Stimulated activated naive B cell treated with anti-CD40 and anti-IgM and Interleukin-4, amounts not matched to agents 10 μg/mL and 1 μg/mL and 100 μg/mL, for 72 hours (primary cell): Measurements from ENCODE around the gene PIWIL4.

Experiments
- ATAC-seq, 2 donors: fragments of 150-1000 bp; cut with Tn5 transposase; replicated peaks; 2 replicates each; pipeline ENCODE4 v1.10.0; 2021; ENCODE audit warnings: moderate library complexity in 1 of 2
- DNase-seq: peaks from one replicate; pipeline ENCODE4 v3.0.0; 2021
- H3K27ac Mint-ChIP-seq: one replicate; pipeline ENCODE4 v1.8.0; 2022; ENCODE audit warnings: mild to moderate bottlenecking, mixed read lengths
- H3K27me3 Mint-ChIP-seq, 2 donors: one replicate each; pipeline ENCODE4 v1.8.0; 2022; ENCODE audit warnings: mixed read lengths in 2 of 2
- H3K36me3 Mint-ChIP-seq, 2 donors: one replicate each; pipeline ENCODE4 v1.8.0; 2022; ENCODE audit warnings: mixed read lengths in 2 of 2, mild to moderate bottlenecking in 1 of 2
- H3K4me1 Mint-ChIP-seq, 2 donors: one replicate each; pipeline ENCODE4 v1.8.0; 2022; ENCODE audit warnings: mixed read lengths in 2 of 2, mild to moderate bottlenecking in 1 of 2
- H3K4me3 Mint-ChIP-seq, 2 donors: one replicate each; pipeline ENCODE4 v1.8.0; 2022; ENCODE audit warnings: mild to moderate bottlenecking in 2 of 2, mixed read lengths in 2 of 2, moderate library complexity in 1 of 2
- H3K9me3 Mint-ChIP-seq, 2 donors: one replicate each; pipeline ENCODE4 v1.8.0; 2022; ENCODE audit warnings: mixed read lengths in 2 of 2, mild to moderate bottlenecking in 1 of 2

The PIWIL4 gene

DNA sequence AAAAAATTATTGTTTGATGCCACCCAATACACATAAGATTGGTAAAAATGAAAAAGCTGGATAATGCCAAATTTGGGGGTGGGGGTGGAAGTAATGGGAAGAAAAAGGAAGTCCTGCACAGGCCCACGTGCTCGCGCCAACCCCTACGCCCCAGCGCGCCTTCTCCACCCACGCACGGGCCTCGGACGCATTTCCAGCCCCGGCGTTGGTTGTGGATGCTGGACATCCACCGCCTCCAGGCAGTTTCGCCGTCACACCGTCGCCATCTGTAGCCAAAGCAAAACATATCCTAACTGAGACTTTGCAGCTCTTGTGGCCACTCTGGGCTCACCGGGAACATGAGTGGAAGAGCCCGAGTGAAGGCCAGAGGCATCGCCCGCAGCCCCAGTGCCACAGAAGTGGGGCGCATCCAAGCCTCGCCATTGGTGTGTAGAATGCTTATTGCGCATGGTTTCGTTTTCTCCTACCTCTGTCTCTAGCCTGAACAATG lies at the start of gene PIWIL4:
Gene PIWIL4, plus strand, starts transcription at position 188 of the 490 bp plus-strand sequence. Its CDS starts 151 bp downstream, at position 339.
- ATAC-seq: no peak
- no peak within 1 kb of the TSS for H3K4me3 Mint-ChIP-seq
- H3K4me1 Mint-ChIP-seq: no peaks in the 10 kb centered on the region
- DNase-seq: no peak
- no peaks in the 10 kb centered on the region for H3K9me3 Mint-ChIP-seq
- H3K27ac Mint-ChIP-seq: no peak within 1 kb of the TSS
- no peaks in the 10 kb centered on the region for H3K27me3 Mint-ChIP-seq
- no peaks in the 10 kb centered on the region for H3K36me3 Mint-ChIP-seq

DNA sequence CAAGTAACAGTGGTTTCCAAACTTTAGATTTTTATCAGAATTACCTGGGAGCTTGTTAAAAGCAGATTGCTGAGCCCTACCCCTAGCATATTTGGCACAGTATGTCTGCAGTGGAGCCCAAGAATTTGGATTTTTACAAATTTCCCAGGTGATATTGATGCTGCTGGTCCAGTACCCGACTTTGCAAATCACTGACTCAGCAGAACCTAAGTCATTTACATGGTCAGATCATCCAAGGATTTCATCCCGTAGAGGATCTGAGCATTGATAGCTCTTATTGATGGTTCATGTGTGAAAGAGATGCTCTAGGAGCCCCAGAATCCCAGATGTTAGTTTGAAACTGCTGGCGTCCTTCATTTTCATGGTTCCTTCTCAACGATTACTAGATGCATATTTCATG lies 48.9 kb upstream of the PIWIL4 start:
- Mint-ChIP-seq H3K36me3 (no peaks in the 10 kb centered on the region), H3K9me3 (no peaks in the 10 kb centered on the region), H3K27ac (no peak overlapping the region), H3K4me1 (no peaks in the 10 kb centered on the region), H3K4me3 (no peak overlapping the region), H3K27me3 (peaks cover 13 to 20% of the 10 kb centered on the region in 2 donors)
- DNase-seq: no peak
- no peak for ATAC-seq

DNA sequence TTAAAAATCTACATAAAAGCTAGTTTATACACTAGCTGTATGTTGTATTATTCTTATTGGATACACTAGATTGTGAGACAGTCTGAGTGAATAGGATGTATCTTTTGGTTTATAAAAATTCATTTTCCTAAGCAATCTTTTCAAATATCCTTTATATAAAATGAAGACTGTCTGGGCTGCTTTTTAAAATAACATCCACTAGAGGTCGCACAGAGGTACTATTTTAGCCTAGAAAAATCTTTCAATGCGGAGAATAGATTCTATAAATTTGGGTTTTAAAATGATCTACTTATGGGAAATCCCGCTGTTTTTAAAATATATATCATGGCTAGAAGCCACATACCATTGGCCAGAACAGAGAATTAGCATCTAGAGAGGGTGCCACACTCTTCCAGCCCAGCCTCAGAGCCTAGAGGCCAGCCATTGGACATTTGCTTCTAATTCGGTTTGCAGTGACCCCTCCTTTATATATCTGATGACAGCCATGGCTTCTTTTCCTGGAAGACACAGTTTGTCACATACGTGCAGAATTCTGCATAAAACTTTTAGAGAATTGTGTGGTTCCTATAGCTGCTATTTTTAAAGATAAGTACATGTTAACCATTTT lies 47.6 kb upstream of the PIWIL4 start:
- no peak for DNase-seq
- no peak for ATAC-seq
- H3K36me3 Mint-ChIP-seq: no peaks in the 10 kb centered on the region

DNA sequence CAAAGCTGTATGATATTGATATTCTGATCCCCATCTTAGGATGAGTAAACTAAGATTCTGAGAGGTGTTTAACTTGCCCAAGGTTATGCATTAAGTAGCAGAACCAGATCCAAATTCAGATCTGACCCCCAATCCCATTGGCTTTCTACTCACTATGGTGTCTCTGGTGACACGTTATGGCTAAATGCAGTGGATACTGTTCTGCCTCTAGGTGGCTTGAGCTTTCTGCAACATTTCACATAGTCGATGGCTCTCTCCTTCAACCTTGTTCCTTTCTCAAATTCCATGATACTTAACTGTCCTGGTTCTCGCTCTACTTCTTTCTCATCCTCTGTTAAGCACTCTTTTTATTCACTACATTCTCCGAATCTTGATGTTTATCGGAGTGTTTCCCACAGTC lies 45.5 kb upstream of the PIWIL4 start:
- ATAC-seq: peak; percentile 39 to 53
- no peak for DNase-seq
- Mint-ChIP-seq H3K4me1 (no peaks in the 10 kb centered on the region), H3K9me3 (no peaks in the 10 kb centered on the region), H3K4me3 (no peak overlapping the region), H3K27me3 (peaks cover 0 to 5% of the 10 kb centered on the region in 2 donors), H3K27ac (no peak overlapping the region), H3K36me3 (no peaks in the 10 kb centered on the region)

More for the DNA sequence above, 47.6 kb upstream of the PIWIL4 start:
- Mint-ChIP-seq H3K27me3 (peaks cover 10 to 18% of the 10 kb centered on the region in 2 donors), H3K27ac (no peak overlapping the region), H3K4me1 (no peaks in the 10 kb centered on the region), H3K9me3 (no peaks in the 10 kb centered on the region), H3K4me3 (no peak overlapping the region)

- no peaks in the 10 kb centered on the region for H3K36me3 Mint-ChIP-seq
- H3K27ac Mint-ChIP-seq: no peak overlapping the region
- ATAC-seq (no peak), DNase-seq (no peak)
- H3K27me3 Mint-ChIP-seq: peaks cover 0 to 8% of the 10 kb centered on the region in 2 donors
- H3K9me3 Mint-ChIP-seq: no peaks in the 10 kb centered on the region
- H3K4me3 Mint-ChIP-seq: no peak overlapping the region
- H3K4me1 Mint-ChIP-seq: no peaks in the 10 kb centered on the region
Measured at GRCh38 chr11:94524341-94524740, 42.8 kb upstream of the PIWIL4 start.

GRCh38 chr11:94525546-94526324 lies 41.4 kb upstream of the PIWIL4 start:
- ATAC-seq: no peak
- no peak for DNase-seq
- no peaks in the 10 kb centered on the region for H3K9me3 Mint-ChIP-seq
- H3K4me3 Mint-ChIP-seq: no peak overlapping the region
- peaks cover 0 to 11% of the 10 kb centered on the region in 2 donors for H3K27me3 Mint-ChIP-seq
- H3K27ac Mint-ChIP-seq: no peak overlapping the region
- no peaks in the 10 kb centered on the region for H3K4me1 Mint-ChIP-seq
- H3K36me3 Mint-ChIP-seq: no peaks in the 10 kb centered on the region

- Mint-ChIP-seq H3K27me3 (peaks cover 0 to 14% of the 10 kb centered on the region in 2 donors), H3K4me3 (no peak overlapping the region), H3K4me1 (no peaks in the 10 kb centered on the region), H3K9me3 (no peaks in the 10 kb centered on the region), H3K27ac (no peak overlapping the region), H3K36me3 (no peaks in the 10 kb centered on the region)
- ATAC-seq (no peak), DNase-seq (no peak)
Measured at GRCh38 chr11:94526645-94527438, 40.3 kb upstream of the PIWIL4 start.

DNA sequence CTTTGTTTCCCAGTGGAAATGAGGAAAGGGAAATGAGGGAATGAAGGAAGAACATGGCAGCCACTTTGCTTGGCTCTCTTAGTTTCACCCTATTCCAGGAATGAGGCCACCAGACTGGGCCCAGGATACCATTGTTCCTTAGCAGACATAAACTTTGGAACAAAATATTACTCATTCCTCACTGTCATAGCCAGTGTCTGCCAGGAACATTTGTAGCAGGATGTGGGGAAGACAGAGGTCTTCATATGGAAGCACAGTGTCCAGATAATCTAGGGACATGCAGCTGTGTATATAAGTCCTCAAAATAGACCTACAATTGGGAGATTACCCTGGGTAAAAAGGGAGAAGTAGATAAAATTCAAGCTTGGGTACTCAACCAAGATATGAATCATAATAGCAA lies 38.6 kb upstream of the PIWIL4 start:
- Mint-ChIP-seq H3K36me3 (no peaks in the 10 kb centered on the region), H3K9me3 (no peaks in the 10 kb centered on the region), H3K4me1 (no peaks in the 10 kb centered on the region), H3K4me3 (no peak overlapping the region), H3K27me3 (peaks cover 0 to 16% of the 10 kb centered on the region in 2 donors), H3K27ac (no peak overlapping the region)
- no peak for DNase-seq
- peak in 1 of 2 donors; percentile 34 for ATAC-seq

- Mint-ChIP-seq H3K9me3 (no peaks in the 10 kb centered on the region), H3K36me3 (no peaks in the 10 kb centered on the region), H3K4me3 (no peak overlapping the region), H3K27ac (no peak overlapping the region), H3K27me3 (peaks cover under 1 to 18% of the 10 kb centered on the region in 2 donors), H3K4me1 (no peaks in the 10 kb centered on the region)
- no peak for DNase-seq
- no peak for ATAC-seq
Measured at GRCh38 chr11:94532211-94532610, 35.0 kb upstream of the PIWIL4 start.

- DNase-seq: no peak
- H3K9me3 Mint-ChIP-seq: no peaks in the 10 kb centered on the region
- no peak overlapping the region for H3K4me3 Mint-ChIP-seq
- no peak overlapping the region for H3K27ac Mint-ChIP-seq
- H3K36me3 Mint-ChIP-seq: no peaks in the 10 kb centered on the region
- no peak for ATAC-seq
- H3K27me3 Mint-ChIP-seq: peaks cover 5 to 18% of the 10 kb centered on the region in 2 donors
- no peaks in the 10 kb centered on the region for H3K4me1 Mint-ChIP-seq
Measured at GRCh38 chr11:94533206-94533605, 34.0 kb upstream of the PIWIL4 start.

GRCh38 chr11:94533696-94534630 lies 33.2 kb upstream of the PIWIL4 start:
- no peak overlapping the region for H3K4me3 Mint-ChIP-seq
- no peak for DNase-seq
- no peak for ATAC-seq
- H3K27me3 Mint-ChIP-seq: peaks cover 5 to 18% of the 10 kb centered on the region in 2 donors
- H3K9me3 Mint-ChIP-seq: no peaks in the 10 kb centered on the region
- no peaks in the 10 kb centered on the region for H3K4me1 Mint-ChIP-seq
- no peak overlapping the region for H3K27ac Mint-ChIP-seq
- H3K36me3 Mint-ChIP-seq: no peaks in the 10 kb centered on the region

GRCh38 chr11:94536386-94536785 lies 30.8 kb upstream of the PIWIL4 start:
- ATAC-seq: no peak
- no peaks in the 10 kb centered on the region for H3K9me3 Mint-ChIP-seq
- H3K4me3 Mint-ChIP-seq: no peak overlapping the region
- H3K27me3 Mint-ChIP-seq: peaks cover 5 to 15% of the 10 kb centered on the region in 2 donors
- H3K36me3 Mint-ChIP-seq: no peaks in the 10 kb centered on the region
- no peaks in the 10 kb centered on the region for H3K4me1 Mint-ChIP-seq
- DNase-seq: no peak
- H3K27ac Mint-ChIP-seq: no peak overlapping the region

GRCh38 chr11:94537031-94537600 lies 30.1 kb upstream of the PIWIL4 start:
- Mint-ChIP-seq H3K27ac (no peak overlapping the region), H3K27me3 (peaks cover 5 to 15% of the 10 kb centered on the region in 2 donors), H3K4me1 (no peaks in the 10 kb centered on the region), H3K4me3 (no peak overlapping the region), H3K36me3 (no peaks in the 10 kb centered on the region), H3K9me3 (no peaks in the 10 kb centered on the region)
- ATAC-seq (no peak), DNase-seq (no peak)
